NCI-H524 (cell line): ENCODE results near the gene SUGP2.

Experiments used
- DNase-seq, 2 experiments: peaks; one replicate each; lab custom pipeline; 2025; lab: John Stamatoyannopoulos, UW

The SUGP2 gene

DNA sequence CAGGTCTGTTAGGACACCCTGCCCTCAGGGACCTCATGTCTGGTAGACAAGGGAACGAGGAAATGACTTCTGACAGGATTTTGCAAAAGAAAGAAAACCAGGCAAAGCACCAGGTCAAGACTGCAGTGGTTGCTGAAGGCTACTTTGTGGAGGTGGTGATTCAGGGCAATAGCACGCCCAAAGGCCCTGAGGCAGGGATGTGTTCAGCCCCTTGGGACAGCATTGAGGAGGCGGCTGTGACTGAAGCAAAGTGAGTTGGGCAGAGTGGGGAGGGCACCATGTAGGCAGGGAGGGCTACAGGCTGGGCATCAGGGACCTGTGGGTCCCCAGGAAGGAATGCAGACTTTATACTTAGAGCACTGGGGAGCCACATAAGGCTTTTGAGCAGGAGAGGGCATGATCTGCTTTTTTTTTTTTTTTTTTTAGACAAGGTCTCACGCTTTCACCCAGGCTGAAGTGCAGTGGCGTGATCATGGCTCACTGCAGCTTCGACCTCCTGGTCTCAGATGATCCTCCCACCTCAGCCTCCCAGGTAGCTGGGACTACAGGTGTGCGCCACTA is 81.5 kb downstream of the SUGP2 start:
- no peak for DNase-seq

GRCh38 chr19:18949858-18950257 is 83.5 kb downstream of the SUGP2 start:
- no peak for DNase-seq

- no peak for DNase-seq
Measured at GRCh38 chr19:18948976-18949356, 84.4 kb downstream of the SUGP2 start.

- DNase-seq: no peak
Measured at GRCh38 chr19:18948075-18948975, 85.0 kb downstream of the SUGP2 start.

DNA sequence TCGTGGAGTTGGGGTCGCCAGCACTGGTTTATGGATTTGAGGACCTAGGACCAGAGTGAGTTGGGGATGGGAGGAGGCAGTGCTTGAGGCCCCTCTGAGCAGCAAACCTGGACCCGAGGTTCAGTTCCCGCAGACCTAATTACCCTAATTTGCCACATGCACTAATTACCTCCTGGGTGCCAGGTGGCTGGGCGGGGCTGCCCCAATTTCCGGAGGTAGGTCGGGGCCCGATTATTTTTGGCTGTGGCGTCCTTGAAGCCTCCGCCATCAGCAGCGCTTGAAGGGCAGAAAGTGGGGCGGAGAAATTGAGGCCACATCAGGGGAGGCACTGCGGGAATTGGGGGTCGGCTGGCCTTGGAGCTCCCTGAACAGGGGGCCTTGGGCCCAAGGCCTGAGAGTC is 86.4 kb downstream of the SUGP2 start:
- DNase-seq: peak in 1 of 2 experiments; percentile 36

- no peak for DNase-seq
Measured at GRCh38 chr19:18946335-18946734, 87.0 kb downstream of the SUGP2 start.

GRCh38 chr19:18945297-18945696 is 88.0 kb downstream of the SUGP2 start:
- no peak for DNase-seq

- DNase-seq: no peak
Measured at GRCh38 chr19:18943465-18943864, 89.9 kb downstream of the SUGP2 start.

- no peak for DNase-seq
Measured at GRCh38 chr19:18942692-18943091, 90.6 kb downstream of the SUGP2 start.

DNA sequence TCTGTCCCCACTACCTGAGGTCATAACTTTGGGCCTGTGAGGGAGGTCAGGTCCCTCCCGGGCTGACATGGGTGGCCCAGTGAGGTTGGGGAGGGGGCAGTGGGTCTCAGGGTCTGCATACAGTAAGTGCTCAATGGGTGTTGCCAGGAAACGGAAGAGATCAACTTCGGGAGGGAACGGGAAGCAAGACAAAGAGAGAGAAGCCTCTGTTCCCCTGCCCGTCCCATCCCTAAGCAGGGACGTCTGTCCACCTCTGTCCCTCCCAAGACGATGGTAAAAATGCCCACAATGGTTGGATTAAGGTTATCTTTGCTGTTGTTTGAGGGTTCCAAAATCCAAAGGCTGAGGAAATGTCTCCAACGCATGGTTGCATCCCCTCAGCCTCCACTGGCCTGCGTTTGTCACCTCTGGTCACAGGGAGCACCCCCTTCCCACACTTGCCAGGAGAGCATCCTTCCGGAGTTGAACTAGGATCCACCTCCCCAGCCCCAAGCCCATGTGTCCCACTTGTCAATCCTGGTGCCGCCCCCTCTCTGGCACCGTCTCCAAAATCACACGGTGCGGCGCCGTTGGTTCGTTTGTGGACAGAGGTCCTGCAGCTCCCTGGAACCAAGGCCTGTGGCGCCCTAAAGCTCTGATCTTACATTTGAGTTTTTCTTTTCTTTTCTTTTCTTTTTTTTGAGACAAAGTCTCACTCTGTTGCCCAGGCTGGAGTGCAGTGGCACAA is 91.5 kb downstream of the SUGP2 start:
- peak in 1 of 2 experiments; percentile 17 for DNase-seq
